B cell (primary cell): ENCODE measurements around the gene PWWP2B.

ENCODE experiments used
- EZH2 ChIP-seq: IDR thresholded peaks from 2 replicates; pipeline ENCODE4 v1.6.1; 2012; ENCODE audit warnings: borderline replicate concordance, low read depth, mild to moderate bottlenecking, moderate library complexity, low read length; ENCODE audit not compliant: insufficient read depth, poor library complexity, severe bottlenecking
- TF ChIP-seq, protein P1 (sequence below): fragments of 200-600 bp; IDR thresholded peaks from one replicate; pipeline ENCODE4 v1.8.0; 2022; ENCODE audit warnings: antibody characterized with exemption, mild to moderate bottlenecking

DNA sequence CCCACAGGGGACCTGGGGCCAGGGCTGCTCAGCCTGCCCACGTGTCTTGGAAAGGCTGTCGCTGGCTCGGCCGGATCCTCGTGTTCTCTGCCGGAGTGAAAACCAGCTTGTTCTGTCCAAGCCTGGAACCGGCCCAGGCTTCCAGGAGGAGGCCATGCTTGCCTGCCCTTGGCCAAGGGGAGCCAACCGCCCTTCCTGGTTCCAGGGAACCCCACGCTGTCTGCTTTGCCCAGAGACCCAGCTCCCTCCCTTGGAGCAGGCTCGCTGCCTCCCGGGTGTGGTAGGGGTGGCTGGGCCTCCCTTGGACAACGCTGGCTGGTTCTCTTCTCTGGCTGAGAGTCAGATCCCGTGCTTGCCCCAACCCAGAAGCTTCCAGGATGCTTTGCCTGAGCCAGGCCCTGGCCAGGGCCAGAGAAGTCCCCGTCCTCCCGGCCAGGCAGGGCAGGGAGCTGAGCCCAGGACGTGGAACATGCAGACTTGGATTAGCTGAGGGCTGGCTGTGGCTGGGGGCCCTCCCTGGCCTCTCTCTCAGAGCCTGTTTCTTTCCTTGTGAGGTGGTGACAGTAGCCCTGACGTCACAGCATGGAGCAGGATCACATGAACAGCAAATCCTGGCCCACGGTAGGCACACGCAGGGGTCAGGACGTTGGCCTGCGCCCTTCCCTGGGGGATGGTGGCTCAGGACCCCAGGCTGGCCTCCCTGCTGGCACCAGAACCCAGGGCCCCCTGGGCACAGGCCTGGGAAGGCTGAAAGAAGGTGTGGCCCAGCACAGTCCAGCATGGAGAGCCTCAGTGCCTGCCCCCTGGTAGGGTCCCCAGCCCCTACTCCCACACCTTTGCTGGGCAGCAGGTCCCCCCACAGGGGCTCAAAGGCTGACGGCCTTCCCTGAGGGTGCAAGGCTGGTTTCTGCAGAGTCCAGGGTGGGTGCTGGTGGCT, 67.5 kb downstream of the PWWP2B start:
- TF ChIP-seq, protein P1, sequence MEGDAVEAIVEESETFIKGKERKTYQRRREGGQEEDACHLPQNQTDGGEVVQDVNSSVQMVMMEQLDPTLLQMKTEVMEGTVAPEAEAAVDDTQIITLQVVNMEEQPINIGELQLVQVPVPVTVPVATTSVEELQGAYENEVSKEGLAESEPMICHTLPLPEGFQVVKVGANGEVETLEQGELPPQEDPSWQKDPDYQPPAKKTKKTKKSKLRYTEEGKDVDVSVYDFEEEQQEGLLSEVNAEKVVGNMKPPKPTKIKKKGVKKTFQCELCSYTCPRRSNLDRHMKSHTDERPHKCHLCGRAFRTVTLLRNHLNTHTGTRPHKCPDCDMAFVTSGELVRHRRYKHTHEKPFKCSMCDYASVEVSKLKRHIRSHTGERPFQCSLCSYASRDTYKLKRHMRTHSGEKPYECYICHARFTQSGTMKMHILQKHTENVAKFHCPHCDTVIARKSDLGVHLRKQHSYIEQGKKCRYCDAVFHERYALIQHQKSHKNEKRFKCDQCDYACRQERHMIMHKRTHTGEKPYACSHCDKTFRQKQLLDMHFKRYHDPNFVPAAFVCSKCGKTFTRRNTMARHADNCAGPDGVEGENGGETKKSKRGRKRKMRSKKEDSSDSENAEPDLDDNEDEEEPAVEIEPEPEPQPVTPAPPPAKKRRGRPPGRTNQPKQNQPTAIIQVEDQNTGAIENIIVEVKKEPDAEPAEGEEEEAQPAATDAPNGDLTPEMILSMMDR: no peak
- no peak for TF ChIP-seq EZH2
